HG03520 (cell line): ENCODE data around the gene KRT34.
"Not testable (repeated sequence)": the region's sequence is repeated elsewhere in the genome, so short reads cannot be mapped to it uniquely, and the experiment has no call there.

Experiments used
- ATAC-seq: cut with Tn5 transposase; IDR thresholded peaks from one replicate; pipeline ENCODE4 v1.9.1; 2021; ENCODE audit warnings: mild to moderate bottlenecking, moderate library complexity; ENCODE audit not compliant: unreplicated experiment

The KRT34 gene

GRCh38 chr17:41406205-41406604 is 24.1 kb upstream of the KRT34 start:
- no peak for ATAC-seq

- no peak for ATAC-seq
Observed at GRCh38 chr17:41404024-41404671, 22.0 kb upstream of the KRT34 start.

- ATAC-seq, result no peak
Observed at GRCh38 chr17:41403404-41404023, 21.4 kb upstream of the KRT34 start.

GRCh38 chr17:41402161-41402560 is 20.1 kb upstream of the KRT34 start:
- ATAC-seq, result no peak

GRCh38 chr17:41396996-41397660 is 15.0 kb upstream of the KRT34 start, which contains the start of gene KRT31:
Gene KRT31, minus strand, starts transcription at chr17:41397608. Its CDS starts 69 bp downstream, at chr17:41397539.
- ATAC-seq, result no peak

- no peak for ATAC-seq
Observed at GRCh38 chr17:41396340-41396739, 14.2 kb upstream of the KRT34 start.

- no peak for ATAC-seq
Observed at GRCh38 chr17:41395611-41396010, 13.5 kb upstream of the KRT34 start.

- not testable (repeated sequence) for ATAC-seq
Observed at GRCh38 chr17:41395044-41395443, 12.9 kb upstream of the KRT34 start.

GRCh38 chr17:41394254-41394996 is 12.3 kb upstream of the KRT34 start:
- no peak for ATAC-seq

GRCh38 chr17:41393826-41394225 is 11.7 kb upstream of the KRT34 start:
- ATAC-seq, result no peak

- no peak for ATAC-seq
Observed at GRCh38 chr17:41393294-41393693, 11.2 kb upstream of the KRT34 start.

GRCh38 chr17:41392278-41392677 is 10.2 kb upstream of the KRT34 start:
- no peak for ATAC-seq

- no peak for ATAC-seq
Observed at GRCh38 chr17:41391535-41391934, 9.4 kb upstream of the KRT34 start.

GRCh38 chr17:41390411-41390938 is 8.4 kb upstream of the KRT34 start:
- no peak for ATAC-seq

- no peak for ATAC-seq
Observed at GRCh38 chr17:41387670-41388069, 5.6 kb upstream of the KRT34 start.

- no peak for ATAC-seq
Observed at GRCh38 chr17:41386227-41386626, 4.1 kb upstream of the KRT34 start.

GRCh38 chr17:41383690-41384089 is 1.6 kb upstream of the KRT34 start:
- no peak for ATAC-seq

GRCh38 chr17:41382394-41382793 is 288 bp upstream of the KRT34 start:
- no peak for ATAC-seq

GRCh38 chr17:41380091-41380490 is 2.0 kb downstream of the KRT34 start:
- ATAC-seq, result not testable (repeated sequence)

- no peak for ATAC-seq
Observed at GRCh38 chr17:41377546-41377945, 4.6 kb downstream of the KRT34 start.

- ATAC-seq, result no peak
Observed at GRCh38 chr17:41369713-41370112, 12.4 kb downstream of the KRT34 start, which contains the start of gene KRT33B. Gene KRT33B, minus strand, starts transcription at chr17:41369813. Its CDS starts 63 bp downstream, at chr17:41369750.
